Neuronal stem cell (in vitro differentiated cells): ENCODE results near the gene PRSS2.
A peak's percentile ranks its signal among the peaks of the same experiment; 100 is the strongest.

Source experiments
- DNase-seq: peaks from one replicate; pipeline ENCODE4 v3.0.0-alpha.2; 2013; ENCODE audit warnings: low spot score
- H2AFZ ChIP-seq: one replicate; pipeline ENCODE4 v1.6.1; 2013; ENCODE audit warnings: mild to moderate bottlenecking, low read length, inconsistent platforms
- H2AK5ac ChIP-seq: 2 replicates; pipeline ENCODE4 v1.6.1; 2013; ENCODE audit warnings: low read depth, mild to moderate bottlenecking, inconsistent platforms, low read length, moderate library complexity, mixed read lengths
- H2BK120ac ChIP-seq: 2 replicates; pipeline ENCODE4 v1.6.1; 2013; ENCODE audit warnings: low read depth, mild to moderate bottlenecking, inconsistent platforms, low read length, moderate library complexity, mixed read lengths
- H2BK12ac ChIP-seq: one replicate; pipeline ENCODE4 v1.6.1; 2013; ENCODE audit warnings: low read length, inconsistent platforms
- H2BK15ac ChIP-seq: 2 replicates; pipeline ENCODE4 v1.6.1; 2013; ENCODE audit warnings: mild to moderate bottlenecking, low read length, inconsistent platforms, mixed read lengths
- H2BK5ac ChIP-seq: one replicate; pipeline ENCODE4 v1.6.1; 2013; ENCODE audit warnings: inconsistent platforms, mild to moderate bottlenecking, low read length, moderate library complexity
- H3K14ac ChIP-seq: one replicate; pipeline ENCODE4 v1.6.1; 2013; ENCODE audit warnings: low read length, inconsistent platforms
- H3K18ac ChIP-seq: 2 replicates; pipeline ENCODE4 v1.6.1; 2013; ENCODE audit warnings: low read length, inconsistent platforms
- H3K23ac ChIP-seq: 2 replicates; pipeline ENCODE4 v1.6.1; 2013; ENCODE audit warnings: low read depth, mild to moderate bottlenecking, mixed read lengths, low read length, inconsistent platforms; ENCODE audit not compliant: poor library complexity
- H3K27ac ChIP-seq: replicated peaks from 3 replicates; pipeline ENCODE4 v1.5.1; 2013; ENCODE audit warnings: low read length, inconsistent platforms
- H3K27me3 ChIP-seq, 3 experiments: 2 replicates each; pipeline ENCODE4 v1.6.1; 2013; ENCODE audit warnings: low read length in 3 of 3, mild to moderate bottlenecking in 2 of 3, inconsistent platforms in 1 of 3, low read depth in 1 of 3, mixed read lengths in 1 of 3, moderate library complexity in 1 of 3; ENCODE audit not compliant: control insufficient read depth in 3 of 3, insufficient read depth in 3 of 3
- H3K36me3 ChIP-seq, 2 donors: replicated peaks in 1 of 2; 2 replicates each; pipeline ENCODE4 v1.6.1; 2013; ENCODE audit warnings: low read length in 2 of 2; ENCODE audit not compliant: control insufficient read depth in 2 of 2, insufficient read depth in 2 of 2
- H3K4ac ChIP-seq: 2 replicates; pipeline ENCODE4 v1.6.1; 2013; ENCODE audit warnings: inconsistent platforms, mild to moderate bottlenecking, low read length, moderate library complexity
- H3K4me1 ChIP-seq, 2 donors: 1 replicate in 1 of 2; 2 replicates in 1 of 2; pipeline ENCODE4 v1.6.1; 2013; ENCODE audit warnings: low read length in 2 of 2, low read depth in 1 of 2; ENCODE audit not compliant: control insufficient read depth in 2 of 2, insufficient read depth in 1 of 2
- H3K4me2 ChIP-seq: one replicate; pipeline ENCODE4 v1.6.1; 2013; ENCODE audit warnings: mild to moderate bottlenecking, low read length, inconsistent platforms; ENCODE audit not compliant: insufficient read depth, poor library complexity, severe bottlenecking
- H3K4me3 ChIP-seq, 2 donors: 2 replicates each; pipeline ENCODE4 v1.5.1; 2013; ENCODE audit warnings: low read length in 2 of 2, mild to moderate bottlenecking in 2 of 2, inconsistent platforms in 1 of 2, moderate library complexity in 1 of 2
- H3K79me1 ChIP-seq: one replicate; pipeline ENCODE4 v1.6.1; 2013; ENCODE audit warnings: low read depth, mild to moderate bottlenecking, inconsistent platforms, low read length, moderate library complexity
- H3K9ac ChIP-seq: one replicate; pipeline ENCODE4 v1.6.1; 2013; ENCODE audit warnings: mild to moderate bottlenecking, low read depth, low read length, inconsistent platforms; ENCODE audit not compliant: poor library complexity
- H3K9me3 ChIP-seq, 2 donors: replicated peaks in 1 of 2; 2 replicates each; pipeline versions ENCODE3 to v1.6.1; 2013; ENCODE audit warnings: low read length in 2 of 2, mild to moderate bottlenecking in 2 of 2, inconsistent platforms in 1 of 2, low read depth in 1 of 2, mixed read lengths in 1 of 2, moderate library complexity in 1 of 2; ENCODE audit not compliant: control insufficient read depth in 2 of 2, insufficient read depth in 1 of 2
- H4K8ac ChIP-seq: one replicate; pipeline ENCODE4 v1.6.1; 2013; ENCODE audit warnings: low read depth, mild to moderate bottlenecking, inconsistent platforms, low read length, moderate library complexity
- H4K91ac ChIP-seq: one replicate; pipeline ENCODE4 v1.6.1; 2013; ENCODE audit warnings: low read length, low read depth, mild to moderate bottlenecking, inconsistent platforms; ENCODE audit not compliant: poor library complexity
- WGBS, 2 donors: extraction: QIAGEN DNeasy Blood & Tissue Kit; methylation state at CpG; one replicate each; pipeline ENCODE4 v1.1.7; 2013; ENCODE audit warnings: missing lambda C conversion rate in 2 of 2, mixed read lengths in 1 of 2; ENCODE audit not compliant: insufficient read length in 2 of 2, insufficient replicate concordance in 1 of 2; ENCODE audit errors: extremely low coverage in 2 of 2; 5-methylcytosine and 5-hydroxymethylcytosine counted together

The PRSS2 gene

GRCh38 chr7:142808802-142809583, 38.2 kb downstream of the PRSS2 start:
- Histone ChIP-seq H3K27me3 (no peaks in the 10 kb centered on the region), H2AK5ac (no peak overlapping the region), H2BK12ac (no peak overlapping the region), H3K4ac (no peak overlapping the region), H3K4me3 (no peak overlapping the region), H3K36me3 (no peaks in the 10 kb centered on the region), H3K79me1 (no peaks in the 10 kb centered on the region), H4K8ac (no peak overlapping the region), H2AFZ (no peak overlapping the region), H3K27ac (no peak overlapping the region), H3K4me2 (no peak overlapping the region), H2BK5ac (no peak overlapping the region), H3K4me1 (no peaks in the 10 kb centered on the region), H2BK120ac (no peak overlapping the region), H3K9me3 (no peaks in the 10 kb centered on the region), H3K18ac (no peak overlapping the region), H3K9ac (no peak overlapping the region), H2BK15ac (no peak overlapping the region), H3K23ac (no peak overlapping the region), H4K91ac (no peak overlapping the region), H3K14ac (no peak overlapping the region)
- WGBS, 2 donors: no CpG with 5 or more reads among the region's 6 CpGs
- no peak for DNase-seq

DNA sequence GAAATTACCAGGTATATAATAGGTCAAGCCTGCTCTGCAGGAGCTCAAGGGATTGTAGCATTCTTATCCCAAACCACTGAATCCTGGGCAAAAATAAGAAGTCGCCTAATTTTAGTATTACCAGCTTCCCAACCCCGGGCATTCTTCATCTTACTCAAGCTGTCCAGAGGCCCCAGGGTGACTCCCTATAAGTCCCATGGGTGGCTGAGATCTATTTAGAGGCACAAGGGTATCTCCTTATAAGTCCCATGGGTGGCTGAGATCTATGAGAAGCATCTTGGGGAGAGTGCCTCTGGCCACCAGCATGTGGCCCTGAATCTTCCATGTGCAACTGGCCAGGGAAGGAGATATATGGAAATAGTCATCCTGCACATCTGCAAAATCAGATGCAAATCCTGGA, 38.9 kb downstream of the PRSS2 start:
- H3K4me3 ChIP-seq: no peak overlapping the region
- H3K4me1 ChIP-seq: no peaks in the 10 kb centered on the region
- no peak overlapping the region for H2AK5ac ChIP-seq
- H3K27me3 ChIP-seq: no peaks in the 10 kb centered on the region
- no peak overlapping the region for H3K18ac ChIP-seq
- H4K91ac ChIP-seq: no peak overlapping the region
- no peak for DNase-seq
- no peak overlapping the region for H2BK120ac ChIP-seq
- WGBS, 2 donors: no CpG with 5 or more reads among the region's 2 CpGs
- no peak overlapping the region for H3K9ac ChIP-seq
- H2BK5ac ChIP-seq: no peak overlapping the region
- H2BK12ac ChIP-seq: no peak overlapping the region
- no peak overlapping the region for H2BK15ac ChIP-seq
- H3K9me3 ChIP-seq: no peaks in the 10 kb centered on the region
- H3K79me1 ChIP-seq: no peaks in the 10 kb centered on the region
- no peak overlapping the region for H3K14ac ChIP-seq
- H3K4me2 ChIP-seq: no peak overlapping the region
- no peak overlapping the region for H4K8ac ChIP-seq
- no peak overlapping the region for H2AFZ ChIP-seq
- H3K23ac ChIP-seq: no peak overlapping the region
- H3K36me3 ChIP-seq: no peaks in the 10 kb centered on the region
- H3K27ac ChIP-seq: no peak overlapping the region
- no peak overlapping the region for H3K4ac ChIP-seq

GRCh38 chr7:142811154-142811737, 40.5 kb downstream of the PRSS2 start:
- no peak overlapping the region for H2BK120ac ChIP-seq
- H3K14ac ChIP-seq: no peak overlapping the region
- no peak overlapping the region for H4K8ac ChIP-seq
- H2BK15ac ChIP-seq: no peak overlapping the region
- H2AFZ ChIP-seq: no peak overlapping the region
- H3K9me3 ChIP-seq: no peaks in the 10 kb centered on the region
- no peak overlapping the region for H3K18ac ChIP-seq
- no peak overlapping the region for H3K4me3 ChIP-seq
- H4K91ac ChIP-seq: no peak overlapping the region
- H3K23ac ChIP-seq: no peak overlapping the region
- no peaks in the 10 kb centered on the region for H3K36me3 ChIP-seq
- no CpG with 5 or more reads among the region's 6 CpGs for WGBS, 2 donors
- H3K9ac ChIP-seq: no peak overlapping the region
- DNase-seq: peak; percentile 41
- H3K79me1 ChIP-seq: no peaks in the 10 kb centered on the region
- no peaks in the 10 kb centered on the region for H3K27me3 ChIP-seq
- no peak overlapping the region for H2BK12ac ChIP-seq
- no peak overlapping the region for H2BK5ac ChIP-seq
- H3K4ac ChIP-seq: no peak overlapping the region
- no peak overlapping the region for H3K4me2 ChIP-seq
- H3K27ac ChIP-seq: no peak overlapping the region
- no peak overlapping the region for H2AK5ac ChIP-seq
- H3K4me1 ChIP-seq: no peaks in the 10 kb centered on the region

DNA sequence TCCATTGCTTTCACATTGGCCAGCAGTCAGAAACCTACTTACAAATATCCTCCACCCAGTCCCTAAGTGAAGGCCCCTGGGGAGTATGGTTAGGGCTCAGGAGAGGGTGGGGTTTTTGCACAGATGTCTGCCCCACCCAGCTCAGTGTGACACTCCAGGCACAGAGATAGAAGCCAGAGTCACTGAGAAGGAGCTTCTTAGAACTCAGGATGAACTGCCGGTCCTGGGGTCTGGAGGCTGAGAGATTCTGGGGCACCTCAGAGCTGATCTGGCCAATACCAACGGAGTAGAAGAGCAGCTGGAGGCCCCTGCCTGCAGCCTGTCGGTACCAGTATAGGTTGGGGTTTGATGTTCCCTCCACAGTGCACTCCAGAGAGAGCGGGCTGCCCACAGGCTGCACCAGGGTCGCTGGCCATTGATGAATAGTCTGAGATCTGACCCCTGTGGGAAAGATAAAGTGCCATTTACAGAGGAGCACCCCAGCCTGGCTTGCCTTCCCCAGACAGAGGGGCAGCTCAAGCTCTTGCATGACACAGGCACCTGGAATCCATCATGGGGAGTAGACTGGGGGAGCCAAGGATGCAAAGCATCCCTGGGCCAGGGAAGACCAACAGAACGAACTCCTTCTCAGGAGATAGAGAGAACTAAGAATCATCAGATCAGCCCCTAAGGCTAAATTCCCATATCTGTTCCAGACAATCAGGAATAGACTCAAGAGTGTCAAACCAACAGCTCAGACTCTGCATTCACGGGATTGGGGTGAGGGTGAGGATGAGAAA, 41.9 kb downstream of the PRSS2 start:
- Histone ChIP-seq H2BK12ac (no peak overlapping the region), H2BK120ac (no peak overlapping the region), H3K4ac (no peak overlapping the region), H4K8ac (no peak overlapping the region), H3K9me3 (no peaks in the 10 kb centered on the region), H3K79me1 (no peaks in the 10 kb centered on the region), H3K9ac (no peak overlapping the region), H4K91ac (no peak overlapping the region), H3K4me1 (no peaks in the 10 kb centered on the region), H2BK15ac (no peak overlapping the region), H2AK5ac (no peak overlapping the region), H3K27me3 (no peaks in the 10 kb centered on the region), H3K36me3 (no peaks in the 10 kb centered on the region), H3K14ac (no peak overlapping the region), H3K4me3 (no peak overlapping the region), H3K23ac (no peak overlapping the region), H2BK5ac (no peak overlapping the region), H3K27ac (no peak overlapping the region), H3K18ac (no peak overlapping the region), H2AFZ (no peak overlapping the region), H3K4me2 (no peak overlapping the region)
- WGBS, 2 donors: no CpG with 5 or more reads among the region's 7 CpGs
- DNase-seq: no peak
